DND-41 (cell line): ENCODE data around the gene NPB.

ENCODE experiments used
- CTCF ChIP-seq: IDR thresholded peaks from 2 replicates; pipeline ENCODE4 v1.5.1; 2012; ENCODE audit warnings: borderline replicate concordance, low read length, moderate library complexity, mild to moderate bottlenecking; ENCODE audit not compliant: poor library complexity, severe bottlenecking; ENCODE audit errors: extremely low read depth
- EZH2 ChIP-seq: IDR thresholded peaks from 3 replicates; pipeline ENCODE4 v1.6.1; 2012; ENCODE audit warnings: borderline replicate concordance, low read depth, mild to moderate bottlenecking, moderate library complexity, low read length, inconsistent platforms; ENCODE audit not compliant: severe bottlenecking

- peak; percentile 2 for TF ChIP-seq CTCF
- TF ChIP-seq EZH2 = no peak
Measured at GRCh38 chr17:81863833-81864768, 37.9 kb upstream of the NPB start.
